AG09309 (cell line): ENCODE data around the gene B3GALT5.

Experiments used
- DNase-seq: peaks from one replicate; pipeline ENCODE4 v3.0.0-alpha.2; 2010; ENCODE audit warnings: low read depth
- H3K4me3 ChIP-seq: 2 replicates; pipeline ENCODE4 v1.5.1; 2011; ENCODE audit warnings: mild to moderate bottlenecking, low read depth, low read length, moderate library complexity; ENCODE audit not compliant: control insufficient read depth
- CTCF ChIP-seq: IDR thresholded peaks from 2 replicates; pipeline ENCODE4 v1.5.1; 2011; ENCODE audit warnings: mild to moderate bottlenecking, low read depth, low read length, inconsistent platforms; ENCODE audit not compliant: insufficient read depth, control insufficient read depth; ENCODE audit errors: missing control alignments

Gene B3GALT5

GRCh38 chr21:39650306-39650705 lies 37.6 kb downstream of the B3GALT5 start:
- no peak for TF ChIP-seq CTCF
- no peak for DNase-seq
- H3K4me3 ChIP-seq, result no peak overlapping the region

- no peak for DNase-seq
- H3K4me3 ChIP-seq, result no peak overlapping the region
- no peak for TF ChIP-seq CTCF
Measured at GRCh38 chr21:39650801-39651200, 38.1 kb downstream of the B3GALT5 start.

GRCh38 chr21:39651206-39651605 lies 38.5 kb downstream of the B3GALT5 start:
- TF ChIP-seq CTCF, result no peak
- H3K4me3 ChIP-seq, result no peak overlapping the region
- DNase-seq, result no peak

- TF ChIP-seq CTCF, result no peak
- DNase-seq, result no peak
- no peak overlapping the region for H3K4me3 ChIP-seq
Measured at GRCh38 chr21:39654951-39655350, 42.2 kb downstream of the B3GALT5 start.

- no peak for TF ChIP-seq CTCF
- H3K4me3 ChIP-seq, result no peak overlapping the region
- DNase-seq, result no peak
Measured at GRCh38 chr21:39655589-39655988, 42.8 kb downstream of the B3GALT5 start.

GRCh38 chr21:39656209-39656608 lies 43.5 kb downstream of the B3GALT5 start:
- DNase-seq, result no peak
- H3K4me3 ChIP-seq, result no peak overlapping the region
- TF ChIP-seq CTCF, result no peak

GRCh38 chr21:39657091-39657689 lies 44.5 kb downstream of the B3GALT5 start:
- no peak for TF ChIP-seq CTCF
- no peak for DNase-seq
- no peak overlapping the region for H3K4me3 ChIP-seq
